Epithelial cell of esophagus (primary cell): ENCODE data around the gene KIF26B.

Experiments used
- DNase-seq: peaks from one replicate; pipeline ENCODE4 v3.0.0; 2010; ENCODE audit warnings: low read depth
- H3K4me3 ChIP-seq: 2 replicates; pipeline ENCODE4 v1.5.1; 2011; ENCODE audit warnings: mild to moderate bottlenecking, low read length, control low read depth
- CTCF ChIP-seq: IDR thresholded peaks from 2 replicates; pipeline ENCODE4 v1.5.1; 2011; ENCODE audit warnings: low read depth, mild to moderate bottlenecking, low read length, control low read depth, inconsistent platforms; ENCODE audit not compliant: insufficient read depth; ENCODE audit errors: missing control alignments

Gene KIF26B

GRCh38 chr1:245754463-245754961, 599.7 kb downstream of the KIF26B start:
- no peak for TF ChIP-seq CTCF
- H3K4me3 ChIP-seq = no peak overlapping the region
- DNase-seq = no peak
